AG09319 (cell line): ENCODE results near the gene EVC.

ENCODE experiments used
- DNase-seq: peaks from one replicate; pipeline ENCODE4 v3.0.0-alpha.2; 2010; ENCODE audit warnings: low read depth; ENCODE audit errors: extremely low read depth
- CTCF ChIP-seq: IDR thresholded peaks from 2 replicates; pipeline ENCODE4 v1.5.1; 2011; ENCODE audit warnings: low read depth, mild to moderate bottlenecking, inconsistent platforms, low read length, moderate library complexity

The EVC gene

GRCh38 chr4:5812506-5813229 lies 101.7 kb downstream of the EVC start:
- DNase-seq: peak; percentile 49
- TF ChIP-seq CTCF: peak; percentile 72

GRCh38 chr4:5813882-5814255 lies 102.9 kb downstream of the EVC start:
- TF ChIP-seq CTCF: no peak

GRCh38 chr4:5814421-5814820 lies 103.4 kb downstream of the EVC start:
- TF ChIP-seq CTCF: no peak
- no peak for DNase-seq

More at GRCh38 chr4:5813882-5814255, 102.9 kb downstream of the EVC start:
- no peak for DNase-seq

GRCh38 chr4:5815641-5816040 lies 104.6 kb downstream of the EVC start:
- DNase-seq: no peak
- no peak for TF ChIP-seq CTCF

- DNase-seq: no peak
- no peak for TF ChIP-seq CTCF
Measured at GRCh38 chr4:5816101-5816500, 105.1 kb downstream of the EVC start.

GRCh38 chr4:5816851-5817375 lies 105.9 kb downstream of the EVC start:
- DNase-seq: no peak
- no peak for TF ChIP-seq CTCF

GRCh38 chr4:5821665-5822358 lies 110.8 kb downstream of the EVC start:
- no peak for DNase-seq
- TF ChIP-seq CTCF: peak; percentile 63
